VCaP (cell line): Measurements from ENCODE around the gene UBE2G2.

Experiments
- H3K27ac ChIP-seq: fragments of 450-650 bp; 2 replicates; pipeline ENCODE4 v1.5.1; 2017
- CTCF ChIP-seq: fragments of 450-650 bp; conservative IDR thresholded peaks from 2 replicates; pipeline ENCODE4 v1.5.1; 2017; ENCODE audit warnings: mild to moderate bottlenecking, moderate library complexity

UBE2G2 gene

GRCh38 chr21:44838951-44839350 lies 37.3 kb upstream of the UBE2G2 start:
- H3K27ac ChIP-seq, result no peak overlapping the region
- no peak for TF ChIP-seq CTCF

DNA sequence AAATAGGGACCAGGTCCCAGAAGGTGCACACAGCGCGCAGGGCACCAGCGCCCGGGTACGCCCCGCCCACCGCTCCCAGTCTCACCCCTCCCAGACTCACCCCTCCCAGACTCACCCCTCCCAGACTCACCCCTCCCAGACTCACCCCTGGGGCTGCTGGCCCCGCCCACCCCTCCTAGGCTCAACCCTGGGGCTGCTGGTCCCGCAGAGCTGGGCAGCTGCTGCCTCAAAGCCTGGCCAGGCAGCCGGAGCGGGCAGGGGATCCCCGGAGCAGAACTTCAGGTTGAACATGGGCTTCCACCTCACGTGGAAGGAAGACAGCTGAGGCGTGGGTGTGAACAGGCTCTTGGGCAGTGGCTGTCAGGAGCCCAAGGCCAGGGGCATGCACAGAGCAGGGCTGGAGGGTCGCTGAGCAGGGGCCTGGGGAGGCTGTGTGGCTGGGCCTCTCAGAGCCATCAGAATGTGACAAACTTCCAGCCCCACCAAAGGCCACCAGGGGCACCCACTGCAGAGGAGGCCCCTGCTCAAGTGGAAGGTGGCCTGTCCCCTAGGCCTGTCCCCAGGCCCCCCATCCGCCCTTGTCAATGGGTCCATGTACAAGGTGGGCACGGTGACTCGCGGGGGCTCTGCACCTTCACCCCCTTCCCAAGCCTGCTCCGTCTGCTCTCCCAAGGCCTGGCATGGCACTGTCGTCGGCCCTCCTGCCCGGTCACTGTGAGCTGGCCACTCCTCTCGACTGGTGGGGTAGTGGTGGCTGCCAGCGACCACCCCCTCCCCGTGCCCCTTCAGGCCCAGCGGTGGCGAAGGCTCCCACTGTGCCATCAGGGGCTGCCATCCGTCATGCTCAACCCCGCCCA lies 36.6 kb upstream of the UBE2G2 start:
- TF ChIP-seq CTCF, result no peak

DNA sequence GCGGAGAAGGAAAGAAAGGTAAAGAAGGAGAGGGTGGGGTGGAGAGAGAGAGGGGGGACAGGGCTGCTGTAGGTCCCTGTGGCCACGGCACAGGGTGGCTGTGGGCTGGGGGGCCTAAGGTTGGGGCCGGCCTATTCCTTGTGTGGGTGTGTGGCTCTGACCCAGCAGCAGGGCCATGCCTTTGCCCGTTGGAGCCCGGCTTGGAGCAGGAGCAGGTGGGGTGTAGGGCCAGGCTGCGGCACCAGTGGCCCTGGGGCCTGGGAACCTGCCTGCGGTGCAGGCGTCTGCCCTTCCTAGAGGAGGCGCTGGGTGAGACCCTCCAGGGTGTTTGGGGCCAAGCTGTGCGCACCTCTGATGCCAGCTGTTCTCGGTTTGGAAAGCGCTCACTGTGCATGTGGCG lies 35.9 kb upstream of the UBE2G2 start:
- peak overlapping the region; percentile 72 for H3K27ac ChIP-seq
- TF ChIP-seq CTCF, result no peak

More for the DNA sequence above, 36.6 kb upstream of the UBE2G2 start:
- H3K27ac ChIP-seq, result no peak overlapping the region

GRCh38 chr21:44836666-44837471 lies 35.2 kb upstream of the UBE2G2 start:
- peak overlapping the region; percentile 72 for H3K27ac ChIP-seq
- peak; percentile 51 for TF ChIP-seq CTCF

DNA sequence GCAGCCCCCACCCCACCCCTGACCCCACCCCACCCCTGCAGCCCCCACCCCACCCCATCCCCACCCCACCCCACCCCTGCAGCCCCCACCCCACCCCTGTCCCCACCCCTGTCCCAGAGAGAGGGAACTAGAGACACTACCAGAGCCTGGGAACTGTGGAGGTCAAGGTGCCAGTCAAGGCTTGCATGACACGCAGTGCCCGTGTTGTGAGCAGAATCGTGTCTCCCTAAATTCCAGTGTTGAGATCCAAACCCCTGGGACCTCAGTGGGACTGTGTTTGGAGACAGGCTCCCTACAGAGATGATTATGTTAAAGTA lies 34.7 kb upstream of the UBE2G2 start:
- H3K27ac ChIP-seq, result peak overlapping the region; percentile 72
- TF ChIP-seq CTCF, result no peak

- no peak overlapping the region for H3K27ac ChIP-seq
- no peak for TF ChIP-seq CTCF
Observed at GRCh38 chr21:44835647-44835973, 34.0 kb upstream of the UBE2G2 start.

DNA sequence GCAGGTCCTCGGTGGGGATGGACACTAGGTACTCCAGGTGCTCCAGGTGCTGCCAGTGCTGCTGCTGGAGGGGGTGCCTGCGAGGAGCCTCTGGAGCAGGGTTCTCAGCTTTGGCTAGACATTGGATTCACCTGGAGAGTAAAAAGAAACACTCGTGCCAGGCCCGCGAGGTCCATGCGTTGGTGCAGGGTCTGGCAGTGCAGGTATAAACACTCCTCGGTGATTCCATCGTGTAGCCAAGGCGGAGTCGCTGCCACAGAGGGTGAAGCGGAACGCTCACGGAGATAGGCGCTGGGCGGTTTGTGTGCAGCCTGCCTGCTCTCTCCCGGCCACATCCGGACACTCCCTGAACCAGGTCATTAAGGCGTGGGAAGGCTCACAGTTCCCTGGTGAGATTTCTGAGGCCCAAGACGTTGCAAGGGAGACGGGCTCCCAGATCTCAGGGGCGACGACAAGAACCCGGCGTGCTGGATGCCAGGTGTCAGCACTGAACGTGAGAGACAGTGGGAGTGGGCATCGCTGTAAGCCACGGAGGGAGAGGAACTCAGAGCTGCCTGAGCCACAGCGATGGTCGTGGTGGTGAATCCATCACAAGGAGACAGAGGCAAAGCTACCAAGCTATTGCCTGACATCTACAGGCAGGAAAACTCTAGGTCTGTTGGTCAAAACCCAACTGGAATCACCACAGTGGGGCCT lies 33.5 kb upstream of the UBE2G2 start:
- H3K27ac ChIP-seq, result no peak overlapping the region
- TF ChIP-seq CTCF, result no peak
